ENCODE results near the gene SLC12A9.

SLC12A9 gene

DNA sequence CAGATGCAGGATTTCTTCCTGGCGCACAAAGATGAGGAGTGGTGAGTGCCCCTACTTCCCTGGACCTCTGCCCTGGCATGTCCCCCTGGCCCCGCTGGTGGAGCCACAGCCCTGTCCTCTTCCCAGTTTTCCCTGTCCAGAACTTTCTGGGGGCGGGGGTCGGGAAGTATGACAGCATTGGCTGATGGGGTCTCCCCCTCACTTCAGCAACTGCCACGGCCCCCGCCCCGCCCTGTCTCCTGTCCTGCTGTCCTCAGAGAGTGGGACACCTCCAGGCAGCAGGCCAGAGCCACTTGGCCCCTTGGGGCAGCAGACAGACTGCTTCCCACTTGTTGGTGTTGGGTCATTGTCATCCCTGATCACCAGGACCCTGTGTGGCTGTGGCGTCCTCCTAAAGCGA is 29.7 kb downstream of the SLC12A9 start:
- TF ChIP-seq MAX (IDR thresholded peaks at IDR 0.05): no peak
- TF ChIP-seq, protein P1, sequence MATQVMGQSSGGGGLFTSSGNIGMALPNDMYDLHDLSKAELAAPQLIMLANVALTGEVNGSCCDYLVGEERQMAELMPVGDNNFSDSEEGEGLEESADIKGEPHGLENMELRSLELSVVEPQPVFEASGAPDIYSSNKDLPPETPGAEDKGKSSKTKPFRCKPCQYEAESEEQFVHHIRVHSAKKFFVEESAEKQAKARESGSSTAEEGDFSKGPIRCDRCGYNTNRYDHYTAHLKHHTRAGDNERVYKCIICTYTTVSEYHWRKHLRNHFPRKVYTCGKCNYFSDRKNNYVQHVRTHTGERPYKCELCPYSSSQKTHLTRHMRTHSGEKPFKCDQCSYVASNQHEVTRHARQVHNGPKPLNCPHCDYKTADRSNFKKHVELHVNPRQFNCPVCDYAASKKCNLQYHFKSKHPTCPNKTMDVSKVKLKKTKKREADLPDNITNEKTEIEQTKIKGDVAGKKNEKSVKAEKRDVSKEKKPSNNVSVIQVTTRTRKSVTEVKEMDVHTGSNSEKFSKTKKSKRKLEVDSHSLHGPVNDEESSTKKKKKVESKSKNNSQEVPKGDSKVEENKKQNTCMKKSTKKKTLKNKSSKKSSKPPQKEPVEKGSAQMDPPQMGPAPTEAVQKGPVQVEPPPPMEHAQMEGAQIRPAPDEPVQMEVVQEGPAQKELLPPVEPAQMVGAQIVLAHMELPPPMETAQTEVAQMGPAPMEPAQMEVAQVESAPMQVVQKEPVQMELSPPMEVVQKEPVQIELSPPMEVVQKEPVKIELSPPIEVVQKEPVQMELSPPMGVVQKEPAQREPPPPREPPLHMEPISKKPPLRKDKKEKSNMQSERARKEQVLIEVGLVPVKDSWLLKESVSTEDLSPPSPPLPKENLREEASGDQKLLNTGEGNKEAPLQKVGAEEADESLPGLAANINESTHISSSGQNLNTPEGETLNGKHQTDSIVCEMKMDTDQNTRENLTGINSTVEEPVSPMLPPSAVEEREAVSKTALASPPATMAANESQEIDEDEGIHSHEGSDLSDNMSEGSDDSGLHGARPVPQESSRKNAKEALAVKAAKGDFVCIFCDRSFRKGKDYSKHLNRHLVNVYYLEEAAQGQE (IDR thresholded peaks at IDR 0.05; ENCODE audit: low read depth): no peak
- TF ChIP-seq ZBTB7A (IDR thresholded peaks at IDR 0.05; ENCODE audit: low read depth): no peak
- no peak for TF ChIP-seq RAD21 (IDR thresholded peaks at IDR 0.05; ENCODE audit: low read depth)
- TF ChIP-seq TCF12 (IDR thresholded peaks at IDR 0.05; ENCODE audit: low read depth): no peak
- TF ChIP-seq EP300 (IDR thresholded peaks at IDR 0.05; ENCODE audit: borderline replicate concordance): no peak
- no peak for TF ChIP-seq CEBPB (IDR thresholded peaks at IDR 0.05)
- TF ChIP-seq NFIC (IDR thresholded peaks at IDR 0.05): no peak
- TF ChIP-seq TEAD4 (IDR thresholded peaks at IDR 0.05): no peak
- no peak for TF ChIP-seq YY1 (IDR thresholded peaks at IDR 0.05; ENCODE audit: low read depth)
- TF ChIP-seq EGR1 (IDR thresholded peaks at IDR 0.05): no peak
- no peak for TF ChIP-seq TAF1 (IDR thresholded peaks at IDR 0.05; ENCODE audit: low read depth)
- no peak for TF ChIP-seq FOXM1 (IDR thresholded peaks at IDR 0.05; ENCODE audit: borderline replicate concordance, low read depth)
- no peak for TF ChIP-seq CREB1 (IDR thresholded peaks at IDR 0.05; ENCODE audit: low read depth)
- TF ChIP-seq, protein P2, sequence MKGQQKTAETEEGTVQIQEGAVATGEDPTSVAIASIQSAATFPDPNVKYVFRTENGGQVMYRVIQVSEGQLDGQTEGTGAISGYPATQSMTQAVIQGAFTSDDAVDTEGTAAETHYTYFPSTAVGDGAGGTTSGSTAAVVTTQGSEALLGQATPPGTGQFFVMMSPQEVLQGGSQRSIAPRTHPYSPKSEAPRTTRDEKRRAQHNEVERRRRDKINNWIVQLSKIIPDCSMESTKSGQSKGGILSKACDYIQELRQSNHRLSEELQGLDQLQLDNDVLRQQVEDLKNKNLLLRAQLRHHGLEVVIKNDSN (IDR thresholded peaks at IDR 0.05): no peak

GRCh38 chr7:100882785-100883526 is 30.4 kb downstream of the SLC12A9 start:
- TF ChIP-seq TEAD4 (IDR thresholded peaks at IDR 0.05): no peak
- no peak for TF ChIP-seq FOXM1 (IDR thresholded peaks at IDR 0.05; ENCODE audit: borderline replicate concordance, low read depth)
- no peak for TF ChIP-seq MAX (IDR thresholded peaks at IDR 0.05)
- TF ChIP-seq CEBPB (IDR thresholded peaks at IDR 0.05): no peak
- TF ChIP-seq, protein P2 (IDR thresholded peaks at IDR 0.05): no peak
- no peak for TF ChIP-seq CREB1 (IDR thresholded peaks at IDR 0.05; ENCODE audit: low read depth)
- TF ChIP-seq EP300 (IDR thresholded peaks at IDR 0.05; ENCODE audit: borderline replicate concordance): no peak
- TF ChIP-seq NFIC (IDR thresholded peaks at IDR 0.05): no peak
- TF ChIP-seq TCF12 (IDR thresholded peaks at IDR 0.05; ENCODE audit: low read depth): no peak
- TF ChIP-seq, protein P1 (IDR thresholded peaks at IDR 0.05; ENCODE audit: low read depth): no peak

- TF ChIP-seq TCF12 (IDR thresholded peaks at IDR 0.05; ENCODE audit: low read depth): no peak
- TF ChIP-seq CREB1 (IDR thresholded peaks at IDR 0.05; ENCODE audit: low read depth): no peak
- no peak for TF ChIP-seq TAF1 (IDR thresholded peaks at IDR 0.05; ENCODE audit: low read depth)
- no peak for TF ChIP-seq ZBTB7A (IDR thresholded peaks at IDR 0.05; ENCODE audit: low read depth)
- TF ChIP-seq, protein P1 (IDR thresholded peaks at IDR 0.05; ENCODE audit: low read depth): no peak
- TF ChIP-seq YY1 (IDR thresholded peaks at IDR 0.05; ENCODE audit: low read depth): no peak
- no peak for TF ChIP-seq EP300 (IDR thresholded peaks at IDR 0.05; ENCODE audit: borderline replicate concordance)
- no peak for TF ChIP-seq CEBPB (IDR thresholded peaks at IDR 0.05)
- no peak for TF ChIP-seq EGR1 (IDR thresholded peaks at IDR 0.05)
- no peak for TF ChIP-seq FOXM1 (IDR thresholded peaks at IDR 0.05; ENCODE audit: borderline replicate concordance, low read depth)
- no peak for TF ChIP-seq RAD21 (IDR thresholded peaks at IDR 0.05; ENCODE audit: low read depth)
- TF ChIP-seq, protein P2 (IDR thresholded peaks at IDR 0.05): no peak
- TF ChIP-seq TEAD4 (IDR thresholded peaks at IDR 0.05): no peak
- TF ChIP-seq MAX (IDR thresholded peaks at IDR 0.05): no peak
- no peak for TF ChIP-seq NFIC (IDR thresholded peaks at IDR 0.05)
Observed at GRCh38 chr7:100884736-100885439, 32.4 kb downstream of the SLC12A9 start.
